ENCODE data around the gene MFN2.
"Not testable (repeated sequence)": the region's sequence is repeated elsewhere in the genome, so short reads cannot be mapped to it uniquely, and the experiment has no call there.

Gene MFN2

DNA sequence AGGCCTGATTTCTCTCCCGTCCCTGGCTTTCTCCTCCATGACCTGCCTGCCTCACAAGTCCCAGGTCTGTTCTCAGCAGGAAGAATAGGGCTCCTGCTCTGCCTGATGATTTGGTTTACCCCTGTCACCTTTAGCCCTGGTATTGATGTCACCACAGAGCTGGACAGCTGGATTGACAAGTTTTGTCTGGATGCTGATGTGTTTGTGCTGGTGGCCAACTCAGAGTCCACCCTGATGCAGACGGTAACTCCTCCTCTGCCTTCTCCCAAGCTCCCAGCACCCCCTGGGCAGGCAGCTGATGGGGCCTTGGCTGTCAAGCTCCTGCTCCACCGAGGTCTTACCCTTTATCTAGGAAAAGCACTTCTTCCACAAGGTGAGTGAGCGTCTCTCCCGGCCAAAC is 18.4 kb downstream of the MFN2 start:
- DNase-seq (ENCODE audit: low read depth in 2 of 2), result no peak

DNA sequence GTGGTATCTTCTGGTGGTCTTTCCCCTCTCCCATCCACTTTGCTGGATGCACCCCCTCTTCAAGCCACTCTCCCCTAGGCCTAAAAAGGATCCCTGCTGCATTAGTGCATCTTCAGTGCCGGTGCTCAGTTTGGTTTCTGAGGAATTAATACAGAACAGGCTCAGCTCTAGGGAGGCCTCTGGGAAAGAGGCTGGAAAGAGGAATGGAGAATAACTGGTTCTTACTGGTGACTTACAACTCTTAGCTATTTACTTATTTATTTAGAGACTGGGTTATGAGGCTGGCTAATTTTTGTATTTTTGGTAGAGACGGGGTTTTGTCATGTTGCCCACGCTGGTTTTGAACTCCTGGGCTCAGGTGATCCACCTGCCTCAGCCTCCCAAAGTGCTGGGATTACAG is 19.0 kb downstream of the MFN2 start:
- no peak for DNase-seq (ENCODE audit: low read depth in 2 of 2)

DNA sequence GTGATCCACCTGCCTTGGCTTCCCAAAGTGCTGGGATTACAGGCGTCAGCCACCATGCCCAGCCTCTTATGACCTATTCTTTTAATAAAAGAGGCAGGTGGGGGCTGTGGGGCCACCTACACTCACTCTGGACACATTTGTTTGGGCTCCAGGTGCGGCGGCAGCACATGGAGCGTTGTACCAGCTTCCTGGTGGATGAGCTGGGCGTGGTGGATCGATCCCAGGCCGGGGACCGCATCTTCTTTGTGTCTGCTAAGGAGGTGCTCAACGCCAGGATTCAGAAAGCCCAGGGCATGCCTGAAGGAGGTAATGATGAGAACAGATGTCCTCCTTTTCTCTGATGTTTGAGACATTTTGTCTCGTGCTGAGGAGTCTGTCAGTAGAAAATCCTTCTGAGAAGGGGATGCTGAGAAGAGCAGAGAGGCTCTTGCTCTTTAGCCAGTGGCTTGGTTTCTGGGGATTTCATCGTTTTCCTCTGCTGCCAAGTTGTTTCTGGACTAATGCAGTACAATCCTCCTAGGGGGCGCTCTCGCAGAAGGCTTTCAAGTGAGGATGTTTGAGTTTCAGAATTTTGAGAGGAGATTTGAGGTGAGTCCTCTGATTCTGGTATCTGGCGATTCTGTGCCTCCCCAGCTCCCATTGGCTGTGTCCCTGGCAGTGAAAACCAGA is 21.1 kb downstream of the MFN2 start:
- peak; percentile 43 to 67 for DNase-seq (ENCODE audit: low read depth in 2 of 2)

DNA sequence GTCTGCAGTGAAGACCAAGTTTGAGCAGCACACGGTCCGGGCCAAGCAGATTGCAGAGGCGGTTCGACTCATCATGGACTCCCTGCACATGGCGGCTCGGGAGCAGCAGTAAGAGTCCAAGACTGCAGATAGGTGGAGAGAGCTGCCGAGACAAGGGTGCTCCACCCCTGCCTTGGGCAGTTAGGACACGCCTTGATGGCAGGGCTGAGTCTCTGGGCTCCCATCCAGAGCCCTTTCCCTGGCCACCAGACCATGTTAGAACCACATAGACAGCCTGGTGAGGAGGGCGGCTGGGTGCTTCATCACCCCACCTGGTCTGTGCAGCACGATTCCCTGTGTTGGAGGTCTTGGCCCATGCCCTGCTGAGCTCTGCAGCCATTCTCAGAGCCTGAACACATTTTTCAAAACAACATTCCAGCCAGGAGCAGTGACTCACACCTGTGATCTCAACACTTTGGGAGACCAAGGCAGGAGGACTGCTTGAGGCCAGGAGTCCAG is 21.8 kb downstream of the MFN2 start:
- no peak for DNase-seq (ENCODE audit: low read depth in 2 of 2)

DNA sequence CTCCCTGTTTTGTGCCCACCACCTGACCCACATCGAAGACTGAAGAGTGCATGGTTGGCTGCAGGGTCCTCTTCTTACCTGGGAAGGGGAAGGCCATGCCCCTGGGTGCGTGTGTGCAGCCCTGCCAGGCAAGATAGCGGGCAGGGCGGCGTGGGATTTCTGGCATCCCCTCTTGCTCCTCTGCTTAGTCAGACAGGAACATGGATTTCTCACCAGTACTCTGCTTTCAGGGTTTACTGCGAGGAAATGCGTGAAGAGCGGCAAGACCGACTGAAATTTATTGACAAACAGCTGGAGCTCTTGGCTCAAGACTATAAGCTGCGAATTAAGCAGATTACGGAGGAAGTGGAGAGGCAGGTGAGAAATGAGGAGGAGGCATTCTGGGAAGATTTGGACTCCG is 23.5 kb downstream of the MFN2 start:
- no peak for DNase-seq (ENCODE audit: low read depth in 2 of 2)

DNA sequence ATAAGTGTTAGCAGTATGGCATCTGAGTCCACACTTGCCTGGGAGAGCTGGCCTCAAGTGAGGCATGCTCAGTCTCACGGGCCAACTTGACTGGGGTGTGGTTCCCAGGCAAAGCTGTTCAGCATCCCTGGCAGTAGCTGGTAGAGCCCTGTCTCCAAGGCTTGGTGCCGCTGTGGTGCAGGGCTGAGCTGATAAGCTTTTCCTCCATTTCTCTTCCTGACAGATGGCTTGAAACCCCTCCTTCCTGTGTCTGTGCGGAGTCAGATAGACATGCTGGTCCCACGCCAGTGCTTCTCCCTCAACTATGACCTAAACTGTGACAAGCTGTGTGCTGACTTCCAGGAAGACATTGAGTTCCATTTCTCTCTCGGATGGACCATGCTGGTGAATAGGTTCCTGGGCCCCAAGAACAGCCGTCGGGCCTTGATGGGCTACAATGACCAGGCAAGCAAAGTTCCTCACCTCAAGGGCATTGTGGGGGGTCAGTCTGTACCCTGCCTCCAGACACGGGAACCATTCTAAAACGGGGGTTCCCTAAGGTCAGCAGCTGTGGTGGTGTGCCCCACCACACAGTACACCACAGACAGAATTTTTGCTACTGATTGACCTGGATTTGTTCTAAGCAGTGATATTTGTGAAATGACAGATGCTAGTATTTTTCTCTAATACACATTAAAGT is 25.4 kb downstream of the MFN2 start:
- no peak for DNase-seq (ENCODE audit: low read depth in 2 of 2)

DNA sequence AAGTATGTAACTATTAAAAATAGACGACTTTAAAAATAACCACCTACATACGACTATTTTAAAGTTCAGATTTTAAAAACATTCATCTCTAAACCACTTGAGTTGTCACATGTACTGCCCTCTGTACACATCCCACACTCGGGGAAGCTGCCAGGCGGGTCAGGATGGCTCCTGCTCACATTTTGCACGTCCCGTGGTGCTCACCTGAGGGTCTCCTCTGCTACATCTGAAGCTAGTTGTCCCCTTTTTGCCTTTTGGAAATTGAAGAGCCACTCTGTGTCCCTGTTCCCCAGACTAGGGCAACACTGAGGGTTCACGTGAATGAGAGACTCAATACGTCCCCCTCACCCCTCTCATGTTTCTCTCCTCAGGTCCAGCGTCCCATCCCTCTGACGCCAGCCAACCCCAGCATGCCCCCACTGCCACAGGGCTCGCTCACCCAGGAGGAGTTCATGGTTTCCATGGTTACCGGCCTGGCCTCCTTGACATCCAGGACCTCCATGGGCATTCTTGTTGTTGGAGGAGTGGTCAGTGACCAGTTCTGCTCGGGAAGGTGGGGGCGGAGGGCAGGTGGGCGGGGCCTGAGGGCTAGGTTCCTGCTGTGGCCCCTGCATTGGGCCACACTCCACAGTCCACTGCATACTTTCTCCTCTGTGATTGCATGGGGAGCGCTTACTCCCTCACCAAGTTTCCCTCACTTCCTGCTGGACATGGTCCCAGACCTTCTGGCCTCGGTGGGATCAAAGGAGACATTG is 26.1 kb downstream of the MFN2 start:
- DNase-seq (ENCODE audit: low read depth in 2 of 2), result no peak

DNA sequence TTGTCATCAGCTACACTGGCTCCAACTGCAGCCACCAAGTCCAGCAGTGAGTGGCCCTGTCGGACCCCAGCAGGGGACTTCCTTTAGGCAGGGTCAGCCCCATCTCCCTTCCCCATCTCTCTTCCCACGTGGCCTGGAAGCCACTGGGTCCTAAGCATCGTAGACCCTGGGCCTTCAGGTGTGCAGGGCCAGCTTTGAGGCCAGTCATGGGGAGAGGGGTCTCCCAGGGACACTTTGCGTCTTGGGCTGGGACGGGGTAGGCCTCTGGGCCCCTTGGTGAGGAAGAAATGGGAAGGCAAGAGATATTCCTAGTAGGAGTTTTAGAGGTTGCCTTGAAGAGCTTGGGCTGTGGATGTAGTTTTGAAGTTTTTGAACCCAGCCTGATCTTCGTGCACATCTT is 27.0 kb downstream of the MFN2 start:
- no peak for DNase-seq (ENCODE audit: low read depth in 2 of 2)

DNA sequence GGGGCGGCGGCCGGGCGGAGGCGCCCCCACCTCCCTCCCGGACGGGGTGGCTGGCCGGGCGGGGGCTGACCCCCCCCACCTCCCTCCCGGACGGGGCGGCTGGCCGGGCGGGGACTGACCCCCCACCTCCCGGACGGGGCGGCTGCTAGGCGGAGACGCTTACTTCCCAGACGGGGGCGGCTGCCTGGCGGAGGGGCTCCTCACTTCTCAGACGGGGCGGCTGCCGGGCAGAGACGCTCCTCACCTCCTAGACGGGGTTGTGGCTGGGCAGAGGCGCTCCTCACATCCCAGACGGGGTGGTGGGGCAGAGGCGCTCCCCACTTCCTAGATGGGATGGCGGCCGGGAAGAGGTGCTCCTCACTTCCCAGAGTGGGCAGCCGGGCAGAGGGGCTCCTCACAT is 28.1 kb downstream of the MFN2 start:
- not testable (repeated sequence) for DNase-seq (ENCODE audit: low read depth in 2 of 2)

DNA sequence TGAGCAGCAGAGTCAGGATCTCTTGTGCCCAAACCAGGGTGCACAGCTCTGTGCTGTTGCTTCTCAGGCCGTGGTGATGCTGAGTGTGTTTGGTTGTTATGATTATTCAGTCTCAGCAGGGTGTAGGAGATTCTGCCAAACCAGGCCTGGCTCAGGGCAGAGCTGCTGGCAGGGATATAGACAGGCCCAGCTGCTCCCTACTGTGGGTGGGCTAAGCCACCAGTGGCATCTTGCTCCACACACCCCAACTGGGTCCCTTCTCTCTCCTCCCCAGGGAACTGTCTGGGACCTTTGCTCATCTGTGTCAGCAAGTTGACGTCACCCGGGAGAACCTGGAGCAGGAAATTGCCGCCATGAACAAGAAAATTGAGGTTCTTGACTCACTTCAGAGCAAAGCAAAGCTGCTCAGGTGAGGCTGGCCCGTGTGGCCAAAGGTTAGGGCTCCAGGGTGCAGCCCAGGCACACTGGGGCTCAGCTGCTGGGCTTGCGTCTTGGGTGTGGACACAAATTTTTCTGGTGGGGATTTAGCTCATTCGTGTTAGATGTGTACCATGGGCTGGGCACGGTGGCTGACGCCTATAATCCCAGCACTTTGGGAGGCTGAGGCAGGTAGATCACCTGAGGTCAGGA is 29.2 kb downstream of the MFN2 start:
- no peak for DNase-seq (ENCODE audit: low read depth in 2 of 2)

DNA sequence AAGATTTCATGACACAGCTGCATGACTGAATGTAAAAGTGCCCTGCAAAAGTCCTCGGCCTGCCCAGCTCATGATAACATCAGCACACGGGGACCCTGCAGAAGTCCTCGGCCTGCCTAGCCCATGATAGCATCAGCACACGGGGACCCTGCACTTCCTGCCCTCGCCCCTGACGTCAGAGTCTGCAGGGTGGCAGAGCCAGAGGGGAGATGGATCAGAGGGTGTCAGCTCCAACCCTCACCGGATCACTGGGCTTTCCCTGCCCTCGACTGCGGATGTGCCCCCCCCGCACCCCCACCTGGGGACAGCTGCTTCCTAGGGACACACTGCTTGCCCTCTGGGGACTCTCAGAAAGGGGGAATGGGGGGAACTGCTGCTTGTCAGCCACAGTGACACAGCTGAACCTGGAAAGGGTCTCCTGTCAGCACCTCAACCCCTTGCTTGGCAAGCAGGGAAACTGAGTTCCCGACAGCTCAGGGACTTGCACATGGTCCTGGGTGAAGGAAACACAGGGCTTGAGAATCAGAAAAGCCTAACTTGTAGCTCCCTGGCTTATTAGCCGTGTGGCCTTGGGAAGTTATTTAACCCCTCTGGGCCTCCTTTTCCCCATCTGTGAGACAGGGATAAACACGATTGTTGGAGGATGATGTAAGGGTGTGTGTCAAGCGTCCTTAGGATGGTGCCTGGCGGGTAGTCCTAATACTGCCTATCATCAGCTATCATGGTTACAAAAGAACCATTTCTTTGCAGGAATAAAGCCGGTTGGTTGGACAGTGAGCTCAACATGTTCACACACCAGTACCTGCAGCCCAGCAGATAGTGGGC is 30.7 kb downstream of the MFN2 start:
- no peak for DNase-seq (ENCODE audit: low read depth in 2 of 2)

DNA sequence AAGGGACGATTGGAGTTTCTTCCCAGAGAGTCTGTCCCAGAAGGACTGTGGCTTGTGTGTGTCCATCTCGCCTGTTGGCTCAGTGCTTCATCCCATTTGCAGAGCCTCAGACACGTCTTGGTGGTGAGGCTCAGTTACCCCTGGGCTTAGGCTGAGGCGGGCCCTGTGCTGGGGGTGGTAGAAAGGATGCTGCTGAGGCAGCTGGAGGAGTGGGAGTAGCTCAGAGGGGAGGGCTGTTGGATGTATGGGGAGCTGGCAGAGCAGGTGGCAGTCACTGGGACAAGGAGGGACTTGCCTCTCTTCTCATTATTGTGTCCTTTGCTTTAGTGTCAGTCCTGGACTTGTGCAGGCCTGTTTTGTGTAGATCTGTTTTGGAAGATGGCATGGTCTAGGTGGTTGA is 31.8 kb downstream of the MFN2 start:
- DNase-seq (ENCODE audit: low read depth in 2 of 2), result no peak

DNA sequence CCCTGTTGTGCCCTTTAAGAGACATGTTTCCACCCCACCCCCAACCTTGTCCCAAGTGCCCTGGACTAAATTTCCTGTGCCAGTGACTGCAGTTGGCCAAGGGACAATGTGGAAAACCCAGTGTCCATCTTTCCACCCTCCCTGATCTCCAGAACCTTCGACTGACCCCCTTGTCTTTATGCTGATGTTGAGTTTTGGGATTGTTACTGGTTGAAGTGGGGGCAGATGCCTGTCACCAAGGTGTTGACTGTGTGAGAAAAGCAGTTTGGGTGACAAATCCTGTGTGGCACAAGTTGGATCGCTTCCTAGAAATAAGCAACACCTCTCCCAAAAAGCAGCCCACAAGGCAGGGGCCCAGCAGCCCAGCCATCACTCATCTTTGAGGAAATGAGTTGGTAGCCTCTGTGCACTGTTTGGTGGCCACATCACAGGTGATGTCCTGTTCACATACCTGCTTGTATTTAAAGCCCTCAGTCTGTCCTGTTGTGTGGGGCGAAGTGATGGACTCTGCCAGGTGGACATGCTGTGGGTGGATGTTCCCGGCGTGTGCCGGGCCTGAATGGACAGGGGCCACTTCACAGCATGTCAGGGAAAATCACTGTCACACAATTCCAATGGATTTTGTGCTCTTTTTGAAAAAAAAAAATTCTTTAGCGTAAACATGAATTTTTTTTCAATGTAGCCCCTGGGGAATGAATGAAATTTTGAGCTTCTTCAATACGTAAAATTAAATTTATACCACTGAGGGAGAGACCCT is 32.5 kb downstream of the MFN2 start:
- no peak for DNase-seq (ENCODE audit: low read depth in 2 of 2)

DNA sequence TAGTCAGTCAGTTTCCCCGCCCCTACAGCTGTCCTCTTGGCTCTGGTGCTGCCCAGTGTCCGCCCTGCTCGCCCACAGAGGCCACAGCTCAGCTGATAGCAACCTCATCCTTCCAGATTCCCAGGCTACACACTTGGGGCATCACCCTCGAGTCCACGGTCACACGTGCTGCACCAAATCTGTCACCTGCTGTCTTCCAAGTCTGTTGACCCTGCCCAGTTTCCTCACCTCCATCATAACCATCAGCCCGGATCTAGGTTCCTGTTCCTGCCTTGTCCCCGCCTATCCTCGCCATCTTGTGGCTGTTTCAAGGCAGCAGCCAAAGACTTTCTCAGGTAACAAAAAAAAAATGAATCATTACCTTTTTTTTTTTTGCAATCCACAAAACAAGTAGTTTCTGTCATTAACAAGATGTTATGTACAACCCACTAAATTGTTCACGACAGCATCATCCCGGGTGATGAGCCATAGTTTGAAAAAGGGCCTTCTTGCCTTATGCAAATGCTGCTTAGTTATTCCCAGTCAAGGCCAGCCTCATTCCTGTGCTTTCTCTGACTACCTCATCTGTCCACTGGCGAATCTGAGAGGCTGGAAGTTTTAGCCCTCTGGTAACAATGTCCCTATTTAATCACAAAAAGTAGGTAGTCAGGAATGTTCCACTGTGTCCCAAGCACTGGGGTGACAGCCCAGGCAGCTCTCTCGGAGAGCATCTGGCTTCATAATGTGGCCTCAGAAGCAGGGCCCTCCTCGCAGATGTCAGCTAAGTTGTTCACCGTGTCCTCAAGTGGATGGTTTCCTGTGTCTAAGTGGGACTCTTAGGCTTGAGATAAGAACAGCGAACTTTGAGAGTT is 34.1 kb downstream of the MFN2 start:
- DNase-seq (ENCODE audit: low read depth in 2 of 2), result no peak

DNA sequence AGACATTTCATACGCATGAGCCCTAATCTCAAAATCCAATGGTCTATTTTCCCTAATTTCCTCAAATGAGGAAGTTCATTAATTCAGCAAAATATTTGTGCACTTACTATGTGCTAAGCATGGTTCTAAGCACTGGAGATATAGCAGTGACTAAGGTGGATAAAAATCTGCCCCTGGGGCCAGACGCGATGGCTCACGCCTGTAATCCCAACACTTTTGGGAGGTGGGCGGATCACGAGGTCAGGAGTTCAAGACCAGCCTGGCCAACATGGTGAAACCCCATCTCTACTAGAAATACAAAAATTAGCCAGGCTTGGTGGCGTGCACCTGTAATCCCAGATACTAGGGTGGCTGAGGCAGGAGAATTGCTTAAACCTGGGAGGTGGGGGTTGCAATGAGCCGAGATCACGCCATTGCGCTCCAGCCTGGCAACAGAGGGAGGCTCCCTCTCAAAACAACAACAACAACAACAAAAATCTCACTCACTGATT is 34.8 kb downstream of the MFN2 start:
- DNase-seq (ENCODE audit: low read depth in 2 of 2), result no peak

DNA sequence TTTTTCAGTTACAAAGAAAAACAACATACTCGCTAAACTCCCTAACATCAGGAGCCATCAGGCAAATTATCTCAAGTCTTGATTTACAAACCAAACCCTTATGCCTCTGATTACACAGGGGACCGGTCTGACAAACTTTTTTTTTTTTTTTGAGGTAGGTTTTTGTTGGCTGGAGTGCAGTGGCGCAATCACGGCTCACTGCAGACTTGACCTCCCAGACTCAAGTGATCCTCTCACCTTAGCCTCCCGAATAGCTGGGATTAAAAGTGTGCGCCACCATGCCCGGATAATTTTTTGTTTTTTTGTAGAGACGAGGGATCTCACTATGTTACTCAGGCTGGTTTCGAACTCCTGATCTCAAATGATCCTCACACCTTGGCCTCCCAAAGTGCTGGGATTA is 35.3 kb downstream of the MFN2 start:
- no peak for DNase-seq (ENCODE audit: low read depth in 2 of 2)

DNA sequence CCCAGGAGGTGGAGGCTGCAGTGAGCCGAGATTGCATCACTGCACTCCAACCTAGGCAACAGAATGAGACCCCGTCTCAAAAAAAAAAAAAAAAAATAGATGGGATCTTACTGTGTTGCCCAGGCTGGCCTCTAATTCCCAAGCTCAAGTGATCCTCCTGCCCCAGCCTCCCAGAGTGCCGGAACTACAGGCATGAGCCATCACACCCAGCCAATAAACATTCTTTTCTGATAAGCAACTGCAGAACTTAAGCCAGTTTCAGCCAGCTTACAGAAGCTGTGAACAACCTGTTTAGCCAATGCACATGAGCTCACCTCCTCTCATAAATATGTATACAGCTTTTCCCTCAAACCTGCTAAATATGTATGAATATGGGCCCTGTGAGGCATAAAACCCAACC is 35.9 kb downstream of the MFN2 start:
- DNase-seq (ENCODE audit: low read depth in 2 of 2), result no peak

DNA sequence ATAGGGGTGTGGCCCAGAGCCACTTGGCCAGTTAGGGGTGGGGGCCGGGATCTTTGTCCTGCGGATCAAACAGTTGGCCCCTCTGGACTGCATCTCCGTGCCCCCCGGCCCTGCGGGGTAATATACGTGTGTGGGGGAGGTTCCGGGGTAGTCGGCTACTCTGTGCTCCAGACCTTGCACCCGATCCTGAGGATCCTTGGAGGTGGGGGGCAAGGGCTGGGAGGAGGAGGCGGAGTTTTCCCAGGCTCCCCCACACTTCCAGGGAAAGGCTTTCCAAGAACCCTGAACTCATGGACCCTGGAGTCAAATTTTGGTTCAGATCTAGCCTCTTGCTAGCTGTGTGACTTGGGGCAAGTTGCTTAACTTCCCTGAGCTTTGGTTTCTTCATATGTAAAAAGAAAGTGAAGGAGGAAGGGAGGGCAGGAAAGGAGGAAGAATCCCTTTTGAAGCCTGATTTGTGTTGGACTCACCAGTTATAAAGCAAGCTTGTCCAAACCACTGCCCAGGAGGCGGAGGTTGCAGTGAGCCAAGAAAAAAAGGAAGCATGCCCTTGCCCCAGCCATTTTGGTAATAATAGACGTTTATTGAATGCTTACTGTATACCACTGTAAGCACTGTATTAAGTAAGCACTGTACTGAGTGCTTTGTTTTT is 39.7 kb downstream of the MFN2 start:
- DNase-seq (ENCODE audit: low read depth in 2 of 2), result no peak

DNA sequence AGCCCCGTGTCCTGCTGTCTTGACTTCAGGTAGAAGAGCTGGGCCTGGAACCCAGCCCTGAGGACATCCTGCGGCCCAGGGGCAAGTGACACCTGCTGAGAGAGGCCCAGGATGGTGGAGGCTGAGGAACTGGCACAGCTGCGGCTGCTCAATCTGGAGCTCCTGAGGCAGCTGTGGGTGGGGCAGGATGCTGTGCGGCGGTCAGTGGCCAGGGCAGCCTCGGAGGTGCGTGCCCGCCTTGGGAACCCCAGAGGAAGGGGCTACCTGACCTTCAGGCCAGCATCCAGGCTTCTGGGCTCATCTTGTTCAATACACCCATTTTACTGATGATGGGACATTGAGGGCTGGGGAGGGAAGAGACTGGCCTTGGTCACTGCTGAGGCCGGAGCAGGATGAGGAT is 41.4 kb downstream of the MFN2 start:
- DNase-seq (ENCODE audit: low read depth in 2 of 2), result no peak
